ENCODE measurements around the gene PLAGL1.

Gene PLAGL1

GRCh38 chr6:143901885-143902750 lies 105.9 kb downstream of the PLAGL1 start:
- Histone ChIP-seq H3K36me3 (ENCODE audit: insufficient read depth, insufficient read length, low read length) (no peaks in the 10 kb centered on the region), H3K4me1 (ENCODE audit: insufficient read depth, insufficient read length) (no peaks in the 10 kb centered on the region), H3K9ac (ENCODE audit: insufficient read length, low read depth) (no peak overlapping the region), H3K9me3 (ENCODE audit: insufficient read depth, low read length) (no peaks in the 10 kb centered on the region), H3K27me3 (ENCODE audit: insufficient read depth, insufficient read length) (no peaks in the 10 kb centered on the region), H3K4me3 (ENCODE audit: insufficient read length, low read depth) (no peak overlapping the region)
- DNase-seq (ENCODE audit: low read depth, low spot score): no peak
- no peak for TF ChIP-seq SUZ12 (IDR thresholded peaks at IDR 0.05; ENCODE audit: extremely low read depth, insufficient read depth, insufficient read length)
- no peak for TF ChIP-seq YY1 (IDR thresholded peaks at IDR 0.05; ENCODE audit: insufficient read depth, insufficient read length)
- TF ChIP-seq ZNF274 (IDR thresholded peaks at IDR 0.05; ENCODE audit: low read depth, low read length): no peak

GRCh38 chr6:143900358-143900757 lies 107.7 kb downstream of the PLAGL1 start:
- H3K4me3 ChIP-seq (ENCODE audit: insufficient read length, low read depth): no peak overlapping the region
- no peaks in the 10 kb centered on the region for H3K4me1 ChIP-seq (ENCODE audit: insufficient read depth, insufficient read length)
- H3K27me3 ChIP-seq (ENCODE audit: insufficient read depth, insufficient read length): no peaks in the 10 kb centered on the region
- H3K9me3 ChIP-seq (ENCODE audit: insufficient read depth, low read length): no peaks in the 10 kb centered on the region
- no peak overlapping the region for H3K9ac ChIP-seq (ENCODE audit: insufficient read length, low read depth)
- no peak for DNase-seq (ENCODE audit: low read depth, low spot score)
- no peaks in the 10 kb centered on the region for H3K36me3 ChIP-seq (ENCODE audit: insufficient read depth, insufficient read length, low read length)
- TF ChIP-seq YY1 (IDR thresholded peaks at IDR 0.05; ENCODE audit: insufficient read depth, insufficient read length) (no peak), SUZ12 (IDR thresholded peaks at IDR 0.05; ENCODE audit: extremely low read depth, insufficient read depth, insufficient read length) (no peak), ZNF274 (IDR thresholded peaks at IDR 0.05; ENCODE audit: low read depth, low read length) (no peak)

- Histone ChIP-seq H3K9ac (ENCODE audit: insufficient read length, low read depth) (no peak overlapping the region), H3K36me3 (ENCODE audit: insufficient read depth, insufficient read length, low read length) (no peaks in the 10 kb centered on the region), H3K9me3 (ENCODE audit: insufficient read depth, low read length) (no peaks in the 10 kb centered on the region), H3K4me3 (ENCODE audit: insufficient read length, low read depth) (no peak overlapping the region), H3K4me1 (ENCODE audit: insufficient read depth, insufficient read length) (no peaks in the 10 kb centered on the region), H3K27me3 (ENCODE audit: insufficient read depth, insufficient read length) (no peaks in the 10 kb centered on the region)
- no peak for DNase-seq (ENCODE audit: low read depth, low spot score)
- no peak for TF ChIP-seq YY1 (IDR thresholded peaks at IDR 0.05; ENCODE audit: insufficient read depth, insufficient read length)
- no peak for TF ChIP-seq SUZ12 (IDR thresholded peaks at IDR 0.05; ENCODE audit: extremely low read depth, insufficient read depth, insufficient read length)
- no peak for TF ChIP-seq ZNF274 (IDR thresholded peaks at IDR 0.05; ENCODE audit: low read depth, low read length)
Observed at GRCh38 chr6:143896126-143896860, 111.8 kb downstream of the PLAGL1 start.

- Histone ChIP-seq H3K36me3 (ENCODE audit: insufficient read depth, insufficient read length, low read length) (no peaks in the 10 kb centered on the region), H3K4me3 (ENCODE audit: insufficient read length, low read depth) (no peak overlapping the region), H3K27me3 (ENCODE audit: insufficient read depth, insufficient read length) (no peaks in the 10 kb centered on the region), H3K9me3 (ENCODE audit: insufficient read depth, low read length) (no peaks in the 10 kb centered on the region), H3K9ac (ENCODE audit: insufficient read length, low read depth) (no peak overlapping the region), H3K4me1 (ENCODE audit: insufficient read depth, insufficient read length) (no peaks in the 10 kb centered on the region)
- no peak for DNase-seq (ENCODE audit: low read depth, low spot score)
- no peak for TF ChIP-seq SUZ12 (IDR thresholded peaks at IDR 0.05; ENCODE audit: extremely low read depth, insufficient read depth, insufficient read length)
- TF ChIP-seq YY1 (IDR thresholded peaks at IDR 0.05; ENCODE audit: insufficient read depth, insufficient read length): no peak
- TF ChIP-seq ZNF274 (IDR thresholded peaks at IDR 0.05; ENCODE audit: low read depth, low read length): no peak
Observed at GRCh38 chr6:143894655-143895054, 113.4 kb downstream of the PLAGL1 start.

All from NT2/D1 (cell line).